Loucy (cell line): Measurements from ENCODE around the gene TM2D3.

Experiments used
- H2AFZ ChIP-seq: fragments of 200-600 bp; sonication (generic); 2 replicates; pipeline ENCODE4 v1.6.0; 2016; ENCODE audit warnings: antibody characterized with exemption, mild to moderate bottlenecking, low read length, moderate library complexity
- H3F3A ChIP-seq: fragments of 200-600 bp; 2 replicates; pipeline ENCODE4 v1.6.0; 2016; ENCODE audit warnings: antibody characterized with exemption, low read depth, mild to moderate bottlenecking
- H3K27me3 ChIP-seq: fragments of 200-600 bp; sonication (generic); 2 replicates; pipeline ENCODE4 v1.6.1; 2014; ENCODE audit warnings: low read length, mild to moderate bottlenecking; ENCODE audit not compliant: insufficient read depth, poor library complexity, severe bottlenecking
- H3K36me3 ChIP-seq: fragments of 200-600 bp; sonication (generic); 2 replicates; pipeline ENCODE4 v1.6.1; 2016; ENCODE audit warnings: low read length; ENCODE audit not compliant: insufficient read depth
- H3K4me1 ChIP-seq: fragments of 200-600 bp; sonication (generic); 2 replicates; pipeline ENCODE4 v1.5.1; 2014; ENCODE audit warnings: low read length, mild to moderate bottlenecking; ENCODE audit not compliant: insufficient read depth, poor library complexity, severe bottlenecking
- H3K4me2 ChIP-seq: fragments of 200-600 bp; sonication (generic); 2 replicates; pipeline ENCODE4 v1.6.0; 2014; ENCODE audit warnings: antibody characterized with exemption, low read length, low read depth, mild to moderate bottlenecking; ENCODE audit not compliant: poor library complexity, severe bottlenecking
- H3K4me3 ChIP-seq: fragments of 200-600 bp; sonication (generic); 2 replicates; pipeline ENCODE4 v1.5.1; 2014; ENCODE audit warnings: low read length, mild to moderate bottlenecking, mixed read lengths; ENCODE audit not compliant: poor library complexity, severe bottlenecking
- H3K79me2 ChIP-seq: fragments of 200-600 bp; sonication (generic); 2 replicates; pipeline ENCODE4 v1.6.1; 2014; ENCODE audit warnings: low read length; ENCODE audit not compliant: insufficient read depth
- H3K9ac ChIP-seq: fragments of 200-600 bp; sonication (generic); 2 replicates; pipeline ENCODE4 v1.6.0; 2014; ENCODE audit warnings: mild to moderate bottlenecking, low read depth, low read length, moderate library complexity; ENCODE audit not compliant: poor library complexity, severe bottlenecking
- H3K9me2 ChIP-seq: fragments of 200-600 bp; sonication (generic); replicated peaks from 2 replicates; pipeline ENCODE4 v1.6.1; 2016; ENCODE audit warnings: low read depth, low read length, mixed read lengths
- H3K9me3 ChIP-seq: fragments of 200-600 bp; sonication (generic); 2 replicates; pipeline ENCODE4 v1.6.1; 2014; ENCODE audit warnings: mild to moderate bottlenecking, antibody characterized with exemption, low read length, low read depth; ENCODE audit not compliant: insufficient read depth
- H4K20me1 ChIP-seq: fragments of 200-600 bp; sonication (generic); 2 replicates; pipeline ENCODE4 v1.6.0; 2014; ENCODE audit warnings: antibody characterized with exemption, low read length, mild to moderate bottlenecking; ENCODE audit not compliant: insufficient read depth, poor library complexity, severe bottlenecking
- EZH2phosphoT487 ChIP-seq: fragments of 200-600 bp; IDR thresholded peaks from 2 replicates; pipeline ENCODE4 v1.6.1; 2018; ENCODE audit warnings: antibody characterized with exemption, mild to moderate bottlenecking, moderate library complexity, borderline replicate concordance
- TF ChIP-seq, protein P1 (sequence below): fragments of 200-600 bp; sonication (generic); conservative IDR thresholded peaks from 2 replicates; pipeline ENCODE4 v1.5.1; 2014; ENCODE audit warnings: mild to moderate bottlenecking, antibody characterized with exemption, low read length

The TM2D3 gene

DNA sequence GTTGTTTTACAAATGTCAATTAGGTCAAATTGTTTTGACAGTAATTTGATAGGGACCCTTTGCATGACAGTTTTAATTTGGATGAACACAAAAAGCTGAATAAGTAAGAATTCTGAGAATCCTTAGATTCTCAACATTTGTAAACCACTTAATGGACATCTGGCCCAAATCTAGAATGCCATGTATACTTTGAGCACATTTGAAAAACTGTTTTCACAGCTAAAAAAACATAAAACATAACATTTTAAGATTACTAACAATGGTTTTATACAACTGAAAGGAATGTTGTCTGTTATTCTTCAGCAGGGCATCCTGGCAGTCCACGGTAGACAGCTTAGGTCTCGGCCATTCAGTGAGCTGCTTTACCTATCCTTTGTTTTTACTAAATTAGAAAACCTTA lies 34.5 kb upstream of the TM2D3 start:
- H3K4me3 ChIP-seq, result no peak overlapping the region
- H3K27me3 ChIP-seq, result no peaks in the 10 kb centered on the region
- no peaks in the 10 kb centered on the region for H3K9me3 ChIP-seq
- H3K4me1 ChIP-seq, result no peaks in the 10 kb centered on the region
- no peaks in the 10 kb centered on the region for H3F3A ChIP-seq
- no peak for TF ChIP-seq EZH2phosphoT487
- TF ChIP-seq, protein P1, sequence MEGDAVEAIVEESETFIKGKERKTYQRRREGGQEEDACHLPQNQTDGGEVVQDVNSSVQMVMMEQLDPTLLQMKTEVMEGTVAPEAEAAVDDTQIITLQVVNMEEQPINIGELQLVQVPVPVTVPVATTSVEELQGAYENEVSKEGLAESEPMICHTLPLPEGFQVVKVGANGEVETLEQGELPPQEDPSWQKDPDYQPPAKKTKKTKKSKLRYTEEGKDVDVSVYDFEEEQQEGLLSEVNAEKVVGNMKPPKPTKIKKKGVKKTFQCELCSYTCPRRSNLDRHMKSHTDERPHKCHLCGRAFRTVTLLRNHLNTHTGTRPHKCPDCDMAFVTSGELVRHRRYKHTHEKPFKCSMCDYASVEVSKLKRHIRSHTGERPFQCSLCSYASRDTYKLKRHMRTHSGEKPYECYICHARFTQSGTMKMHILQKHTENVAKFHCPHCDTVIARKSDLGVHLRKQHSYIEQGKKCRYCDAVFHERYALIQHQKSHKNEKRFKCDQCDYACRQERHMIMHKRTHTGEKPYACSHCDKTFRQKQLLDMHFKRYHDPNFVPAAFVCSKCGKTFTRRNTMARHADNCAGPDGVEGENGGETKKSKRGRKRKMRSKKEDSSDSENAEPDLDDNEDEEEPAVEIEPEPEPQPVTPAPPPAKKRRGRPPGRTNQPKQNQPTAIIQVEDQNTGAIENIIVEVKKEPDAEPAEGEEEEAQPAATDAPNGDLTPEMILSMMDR, result no peak
- H3K9me2 ChIP-seq, result no peaks in the 10 kb centered on the region
- peaks cover 6% of the 10 kb centered on the region; the same call in 1 of the 2 replicates for H3K36me3 ChIP-seq
- no peaks in the 10 kb centered on the region for H4K20me1 ChIP-seq
- no peak overlapping the region for H2AFZ ChIP-seq
- no peak overlapping the region for H3K9ac ChIP-seq
- H3K79me2 ChIP-seq, result no peaks in the 10 kb centered on the region
- no peak overlapping the region for H3K4me2 ChIP-seq

DNA sequence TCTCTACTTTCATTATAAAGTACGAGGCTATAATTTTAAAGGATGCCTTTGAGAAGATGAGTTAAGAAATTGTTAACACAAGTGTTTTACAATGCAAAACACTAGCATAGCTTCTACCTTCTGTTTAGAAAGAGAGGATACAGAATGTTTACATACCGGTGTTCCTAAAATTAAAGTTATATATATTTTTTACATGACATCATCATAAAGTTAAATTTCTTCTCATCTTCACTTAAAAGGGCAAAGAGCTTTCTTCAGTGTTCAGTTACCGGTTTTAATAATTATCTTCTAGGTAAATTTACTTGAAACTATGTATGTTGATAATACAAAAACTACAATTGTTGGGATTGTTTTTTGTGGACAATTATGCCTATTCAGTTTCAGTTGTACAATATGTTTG lies 32.7 kb upstream of the TM2D3 start:
- Histone ChIP-seq H3K4me2 (no peak overlapping the region), H3K4me3 (no peak overlapping the region), H3K27me3 (no peaks in the 10 kb centered on the region), H3K4me1 (no peaks in the 10 kb centered on the region), H3K9me2 (no peaks in the 10 kb centered on the region), H4K20me1 (no peaks in the 10 kb centered on the region), H3F3A (no peaks in the 10 kb centered on the region), H2AFZ (no peak overlapping the region), H3K79me2 (no peaks in the 10 kb centered on the region), H3K36me3 (peaks cover 6% of the 10 kb centered on the region; the same call in 1 of the 2 replicates), H3K9ac (no peak overlapping the region), H3K9me3 (no peaks in the 10 kb centered on the region)
- TF ChIP-seq, protein P1, result no peak
- no peak for TF ChIP-seq EZH2phosphoT487

GRCh38 chr15:101684384-101684783 lies 32.2 kb upstream of the TM2D3 start:
- Histone ChIP-seq H3K4me3 (no peak overlapping the region), H3F3A (no peaks in the 10 kb centered on the region), H4K20me1 (no peaks in the 10 kb centered on the region), H3K9me3 (no peaks in the 10 kb centered on the region), H3K4me1 (no peaks in the 10 kb centered on the region), H3K36me3 (peaks cover 6% of the 10 kb centered on the region; the same call in 1 of the 2 replicates), H3K27me3 (no peaks in the 10 kb centered on the region), H3K9me2 (no peaks in the 10 kb centered on the region), H3K79me2 (no peaks in the 10 kb centered on the region), H2AFZ (no peak overlapping the region), H3K9ac (no peak overlapping the region), H3K4me2 (no peak overlapping the region)
- TF ChIP-seq, protein P1, result no peak
- TF ChIP-seq EZH2phosphoT487, result no peak
